ENCODE measurements around the gene KDM5A.

DNA sequence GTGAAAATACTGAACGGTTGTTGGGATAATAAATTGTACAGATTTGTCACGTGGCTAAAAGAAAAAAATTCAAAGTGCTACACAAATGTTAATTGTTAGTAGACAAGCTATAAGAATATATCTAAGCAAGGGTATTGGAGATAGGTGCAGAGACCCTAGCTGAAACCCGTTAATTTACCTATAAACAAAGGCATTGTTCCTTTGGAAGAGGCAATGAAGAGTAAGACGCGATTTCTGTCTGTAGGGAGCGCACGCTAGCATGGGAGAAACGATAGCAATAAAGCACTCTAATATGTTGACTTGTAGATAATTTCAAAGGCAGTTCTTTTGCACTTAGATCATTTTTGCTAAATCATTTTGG lies 12.9 kb upstream of the KDM5A start:
- TF ChIP-seq ZNF274 (IDR thresholded peaks at IDR 0.05; ENCODE audit: low read depth, low read length) (no peak), SUZ12 (IDR thresholded peaks at IDR 0.05; ENCODE audit: extremely low read depth, insufficient read depth, insufficient read length) (no peak)

Data from NT2/D1 (cell line).